Kidney (tissue), 14 donors: ENCODE results near the gene CDK2. TPM values are rescaled to one million over a fixed set of nuclear protein-coding genes. Genes with fewer than 3 reads are reported as not detected.

Source experiments
- DNase-seq, 5 donors: peaks; one replicate each; pipeline ENCODE4 v3.0.0-alpha.2; 2013 to 2020
- FAIRE-seq: peaks from 2 replicates; lab custom pipeline; 2012; peaks lifted over from hg19 to GRCh38; lab: Jason Lieb, UNC
- H3K27ac ChIP-seq, 2 donors: one replicate each; pipeline ENCODE4 v1.7.0; 2013; ENCODE audit warnings: low read depth in 2 of 2, low read length in 2 of 2, inconsistent platforms in 1 of 2
- H3K27me3 ChIP-seq: one replicate; pipeline ENCODE4 v1.7.1; 2013; ENCODE audit warnings: low read length, inconsistent platforms; ENCODE audit not compliant: control insufficient read depth, insufficient read depth
- H3K36me3 ChIP-seq, 3 donors: one replicate each; pipeline versions ENCODE4 v1.7.0 to v1.7.1; 2013; ENCODE audit warnings: low read length in 3 of 3, control low read depth in 1 of 3, inconsistent platforms in 1 of 3; ENCODE audit not compliant: insufficient read depth in 3 of 3, control insufficient read depth in 2 of 3
- H3K4me1 ChIP-seq, 3 donors: one replicate each; pipeline versions ENCODE4 v1.7.0 to v1.7.1; 2013; ENCODE audit warnings: low read length in 3 of 3, inconsistent platforms in 1 of 3, low read depth in 1 of 3; ENCODE audit not compliant: control insufficient read depth in 2 of 3, insufficient read depth in 2 of 3
- H3K4me3 ChIP-seq, 3 donors: one replicate each; pipeline versions ENCODE4 v1.7.0 to v1.8.1; 2013; ENCODE audit warnings: low read length in 3 of 3, control low read depth in 1 of 3, inconsistent platforms in 1 of 3
- H3K9ac ChIP-seq, 3 donors: one replicate each; pipeline versions ENCODE4 v1.7.0 to v1.7.1; 2013; ENCODE audit warnings: low read length in 3 of 3, control low read depth in 1 of 3, inconsistent platforms in 1 of 3
- H3K9me3 ChIP-seq, 3 donors: one replicate each; pipeline versions ENCODE4 v1.7.0 to v1.7.1; 2013; ENCODE audit warnings: low read length in 3 of 3, control low read depth in 1 of 3, inconsistent platforms in 1 of 3; ENCODE audit not compliant: control insufficient read depth in 2 of 3, insufficient read depth in 1 of 3
- intact Hi-C: fragments of 100-400 bp; cut with DNase I; formaldehyde crosslinking; loops from one replicate; pipeline ENCODE4 v1.11.1; 2022
- polyA plus RNA-seq: library from polyadenylated mRNA; stranded (reverse); fragments of 350-450 nt; fragmentation: Illumina TruSeq; extraction: RNeasy Lipid Tissue Mini Kit (QIAGEN cat#74804); gene quantifications from one replicate; pipeline ENCODE4 v1.2.3, GENCODE V29; 2014; ENCODE audit warnings: low read depth, low replicate concordance; ENCODE audit not compliant: insufficient read depth
- total RNA-seq: library from RNA; stranded (reverse); fragmentation: NEBNext Ultra II Directional; extraction: Animal tissue kit (Norgen Biotek cat#: 25700); gene quantifications from one replicate; pipeline ENCODE4 v1.2.1, GENCODE V29; 2021
- TF ChIP-seq, protein P1 (sequence below): IDR thresholded peaks from 3 replicates; pipeline ENCODE4 v1.5.1; 2012; ENCODE audit warnings: mild to moderate bottlenecking, moderate library complexity, borderline replicate concordance; ENCODE audit not compliant: insufficient read depth; ENCODE audit errors: extremely low read depth
- donor health status: control.
- donor health status: control.
- donor health status: control.
- donor health status: control.
- donor health status: control.
- donor health status: DM: yes; HTN: yes; CAD: no.
- donor health status: Normal renal cell carcinoma (clear cell type).

CDK2 gene
- total and polyA plus RNA-seq, 2 donors from 2014 or later, result 7.6 to 23.2 TPM

DNA sequence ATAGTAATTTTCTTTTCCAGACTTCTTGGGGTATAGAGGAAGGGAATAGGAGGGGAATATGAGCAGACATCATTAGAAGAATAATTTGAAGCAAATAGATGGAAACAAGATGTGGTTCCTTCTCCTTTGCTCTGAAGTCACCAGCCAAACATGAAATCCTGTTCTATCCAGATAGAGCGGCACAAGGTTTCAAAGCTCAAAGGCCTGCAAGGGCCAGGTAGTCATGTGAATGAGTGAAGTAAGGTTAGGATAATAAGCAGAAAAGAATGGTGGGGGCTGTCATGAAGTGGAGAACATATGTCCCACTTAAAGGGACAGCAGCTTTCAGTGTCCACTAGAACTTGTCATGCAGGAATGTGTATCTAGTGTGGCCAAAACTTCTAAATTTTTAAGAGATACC is 51.7 kb downstream of the CDK2 start:
- FAIRE-seq (no peak), DNase-seq (no peak)
- Histone ChIP-seq H3K36me3 (no peaks in the 10 kb centered on the region), H3K27ac (peak overlapping the region; percentile 9 to 61), H3K9ac (no peak overlapping the region), H3K4me3 (no peak overlapping the region), H3K4me1 (peaks cover 0 to 14% (median 6%) of the 10 kb centered on the region in 3 donors), H3K9me3 (no peaks in the 10 kb centered on the region), H3K27me3 (no peaks in the 10 kb centered on the region)
- intact Hi-C loops, result no loop called here
- TF ChIP-seq, protein P1, sequence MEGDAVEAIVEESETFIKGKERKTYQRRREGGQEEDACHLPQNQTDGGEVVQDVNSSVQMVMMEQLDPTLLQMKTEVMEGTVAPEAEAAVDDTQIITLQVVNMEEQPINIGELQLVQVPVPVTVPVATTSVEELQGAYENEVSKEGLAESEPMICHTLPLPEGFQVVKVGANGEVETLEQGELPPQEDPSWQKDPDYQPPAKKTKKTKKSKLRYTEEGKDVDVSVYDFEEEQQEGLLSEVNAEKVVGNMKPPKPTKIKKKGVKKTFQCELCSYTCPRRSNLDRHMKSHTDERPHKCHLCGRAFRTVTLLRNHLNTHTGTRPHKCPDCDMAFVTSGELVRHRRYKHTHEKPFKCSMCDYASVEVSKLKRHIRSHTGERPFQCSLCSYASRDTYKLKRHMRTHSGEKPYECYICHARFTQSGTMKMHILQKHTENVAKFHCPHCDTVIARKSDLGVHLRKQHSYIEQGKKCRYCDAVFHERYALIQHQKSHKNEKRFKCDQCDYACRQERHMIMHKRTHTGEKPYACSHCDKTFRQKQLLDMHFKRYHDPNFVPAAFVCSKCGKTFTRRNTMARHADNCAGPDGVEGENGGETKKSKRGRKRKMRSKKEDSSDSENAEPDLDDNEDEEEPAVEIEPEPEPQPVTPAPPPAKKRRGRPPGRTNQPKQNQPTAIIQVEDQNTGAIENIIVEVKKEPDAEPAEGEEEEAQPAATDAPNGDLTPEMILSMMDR, result no peak

DNA sequence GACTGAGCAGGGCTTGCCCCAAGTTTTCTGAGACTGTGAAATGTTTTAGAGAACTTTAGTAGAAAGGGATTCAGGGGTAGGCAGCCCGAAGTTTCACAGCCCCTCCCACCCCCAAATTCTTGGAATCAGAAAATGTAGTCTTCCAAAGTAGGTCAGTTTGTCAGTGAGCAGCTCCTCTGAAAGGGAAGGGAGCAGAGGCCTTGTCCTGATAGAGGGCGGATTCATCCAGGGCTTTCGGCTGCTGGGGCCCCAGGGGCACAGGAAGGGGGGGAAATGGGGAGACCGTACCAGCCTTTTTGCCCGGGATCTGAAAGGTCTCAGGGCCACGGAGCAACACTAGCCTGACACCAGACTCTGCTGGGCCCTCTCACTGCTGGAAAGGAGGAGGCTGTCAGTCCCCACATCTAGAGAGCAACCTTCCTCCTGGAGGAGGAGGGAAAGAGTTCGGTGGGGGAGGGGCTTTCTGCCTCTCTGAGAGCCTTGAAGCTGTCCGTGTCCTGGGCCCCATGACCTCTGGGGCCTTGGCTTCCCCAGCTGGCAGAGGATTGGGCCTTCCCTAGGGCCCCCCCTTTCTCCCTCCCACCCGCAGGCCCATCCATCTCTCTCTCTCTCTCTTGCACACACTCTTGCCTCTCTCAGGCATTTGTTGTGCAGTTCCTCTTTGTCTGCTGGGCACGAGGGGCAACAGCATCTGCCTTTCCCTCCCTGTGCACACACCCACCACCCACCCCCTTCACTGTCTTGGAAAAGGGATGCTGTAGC is 54.0 kb downstream of the CDK2 start, which contains the start of gene IKZF4:
IKZF4 (plus strand) TSS at position 621 of the 762 bp plus-strand sequence. CDS start 451 bp downstream, outside the sequence.
- peaks cover 0 to 5% (median 0%) of the 10 kb centered on the region in 3 donors for H3K4me1 ChIP-seq
- no peaks in the 10 kb centered on the region for H3K27me3 ChIP-seq
- peak within 1 kb of the TSS; percentile 38 to 60 for H3K27ac ChIP-seq
- DNase-seq, result peak; percentile 89 to 97 (median 93)
- intact Hi-C loops, result no loop called here
- TF ChIP-seq, protein P1, result no peak
- peaks cover 0 to 8% (median 0%) of the 10 kb centered on the region in 3 donors for H3K36me3 ChIP-seq
- FAIRE-seq, result no peak
- H3K9me3 ChIP-seq, result no peaks in the 10 kb centered on the region
- H3K4me3 ChIP-seq, result peak within 1 kb of the TSS; percentile 9 to 67 (median 42)
- peak within 1 kb of the TSS in 2 of 3 donors; percentile 40 to 56 for H3K9ac ChIP-seq

DNA sequence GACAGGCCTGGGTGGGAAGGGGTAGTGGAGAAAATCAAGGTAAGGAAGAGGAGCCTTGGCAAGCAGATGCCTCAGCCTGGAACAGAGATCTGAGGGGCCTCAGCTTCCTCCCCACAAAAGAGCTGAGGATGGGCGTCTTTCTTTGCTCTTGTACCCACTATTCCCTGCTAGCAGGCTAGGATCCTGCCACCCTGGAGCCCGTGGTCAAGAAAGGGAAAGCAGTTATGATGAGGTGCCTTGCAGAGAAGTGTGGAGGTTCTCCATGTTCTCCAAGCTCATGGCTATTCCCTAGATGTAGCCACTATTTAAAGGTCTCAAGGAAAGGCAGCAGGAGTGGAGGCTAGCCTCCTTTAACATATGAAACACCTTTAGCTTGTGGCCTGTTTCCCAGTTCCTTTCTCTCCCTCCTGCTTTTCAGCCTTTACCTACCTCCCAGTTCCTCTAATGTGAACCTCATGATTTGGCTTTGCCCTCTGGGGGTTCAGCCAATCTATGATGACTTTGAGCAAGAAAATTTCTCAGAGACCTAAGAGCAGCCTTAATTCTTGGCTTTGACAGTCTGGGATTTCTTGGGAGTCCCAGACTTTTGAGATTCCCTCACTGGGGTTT is 55.4 kb downstream of the CDK2 start:
- FAIRE-seq (no peak), DNase-seq (peak in 2 of 5 donors; percentile 32 to 41)
- H3K36me3 ChIP-seq, result peaks cover 0 to 8% (median 0%) of the 10 kb centered on the region in 3 donors
- no peaks in the 10 kb centered on the region for H3K9me3 ChIP-seq
- peak overlapping the region in 2 of 3 donors; percentile 17 to 40 for H3K9ac ChIP-seq
- H3K4me1 ChIP-seq, result peaks cover 0 to 5% (median 0%) of the 10 kb centered on the region in 3 donors
- H3K4me3 ChIP-seq, result peak overlapping the region in 2 of 3 donors; percentile 9 to 67
- intact Hi-C loops, result no loop called here
- TF ChIP-seq, protein P1, result no peak
- H3K27ac ChIP-seq, result no peak overlapping the region
- H3K27me3 ChIP-seq, result no peaks in the 10 kb centered on the region

Other genes starting within 250 kb of the CDK2 start
- 11.1 TPM for gene RDH5, start 246.4 kb upstream of the CDK2 start, total RNA-seq
- 30.2 TPM for gene RDH5, start 246.4 kb upstream of the CDK2 start, polyA plus RNA-seq
- 1,130 TPM for gene CD63, start 237.8 kb upstream of the CDK2 start, total RNA-seq
- gene CD63, start 237.8 kb upstream of the CDK2 start, polyA plus RNA-seq, result 1,381 TPM
- 6.2 TPM for gene GDF11, start 223.7 kb upstream of the CDK2 start, total RNA-seq
- 3.4 TPM for gene GDF11, start 223.7 kb upstream of the CDK2 start, polyA plus RNA-seq
- 51.1 TPM for gene SARNP, start 149.1 kb upstream of the CDK2 start, total RNA-seq
- 109 TPM for gene SARNP, start 149.1 kb upstream of the CDK2 start, polyA plus RNA-seq
- 51.2 TPM for gene ORMDL2, start 148.8 kb upstream of the CDK2 start, total RNA-seq
- 75.9 TPM for gene ORMDL2, start 148.8 kb upstream of the CDK2 start, polyA plus RNA-seq
- 37.9 TPM for gene DNAJC14, start 137.2 kb upstream of the CDK2 start, total RNA-seq
- 18.9 TPM for gene DNAJC14, start 137.2 kb upstream of the CDK2 start, polyA plus RNA-seq
- gene MMP19, start 123.9 kb upstream of the CDK2 start, total RNA-seq, result 8.8 TPM
- gene MMP19, start 123.9 kb upstream of the CDK2 start, polyA plus RNA-seq, result 2.0 TPM
- gene PYM1, start 38.9 kb upstream of the CDK2 start, total RNA-seq, result 29.0 TPM
- gene PYM1, start 38.9 kb upstream of the CDK2 start, polyA plus RNA-seq, result 39.7 TPM
- gene DGKA, start 35.7 kb upstream of the CDK2 start, total RNA-seq, result 68.2 TPM
- 13.2 TPM for gene DGKA, start 35.7 kb upstream of the CDK2 start, polyA plus RNA-seq
- gene PMEL, start 788 bp upstream of the CDK2 start, total RNA-seq, result 1.7 TPM
- 3.5 TPM for gene PMEL, start 788 bp upstream of the CDK2 start, polyA plus RNA-seq
- gene RAB5B, start 7.2 kb downstream of the CDK2 start, total RNA-seq, result 112 TPM
- 72.5 TPM for gene RAB5B, start 7.2 kb downstream of the CDK2 start, polyA plus RNA-seq
- 33.1 TPM for gene SUOX, start 30.4 kb downstream of the CDK2 start, total RNA-seq
- 61.1 TPM for gene SUOX, start 30.4 kb downstream of the CDK2 start, polyA plus RNA-seq
- 9.4 TPM for gene IKZF4, start 54.2 kb downstream of the CDK2 start, total RNA-seq
- 2.7 TPM for gene IKZF4, start 54.2 kb downstream of the CDK2 start, polyA plus RNA-seq
- gene RPS26, start 75.1 kb downstream of the CDK2 start, total RNA-seq, result 46.7 TPM
- 637 TPM for gene RPS26, start 75.1 kb downstream of the CDK2 start, polyA plus RNA-seq
- gene ERBB3, start 113.3 kb downstream of the CDK2 start, total RNA-seq, result 58.1 TPM
- gene ERBB3, start 113.3 kb downstream of the CDK2 start, polyA plus RNA-seq, result 31.5 TPM
- 76.8 TPM for gene PA2G4, start 137.7 kb downstream of the CDK2 start, total RNA-seq
- gene PA2G4, start 137.7 kb downstream of the CDK2 start, polyA plus RNA-seq, result 72.4 TPM
- gene RPL41, start 149.8 kb downstream of the CDK2 start, total RNA-seq, result 2,987 TPM
- 5,602 TPM for gene RPL41, start 149.8 kb downstream of the CDK2 start, polyA plus RNA-seq
- 8.6 TPM for gene ZC3H10, start 151.4 kb downstream of the CDK2 start, total RNA-seq
- 2.4 TPM for gene ZC3H10, start 151.4 kb downstream of the CDK2 start, polyA plus RNA-seq
- 104 TPM for gene ESYT1, start 161.4 kb downstream of the CDK2 start, total RNA-seq
- gene ESYT1, start 161.4 kb downstream of the CDK2 start, polyA plus RNA-seq, result 40.4 TPM
- gene MYL6B, start 185.8 kb downstream of the CDK2 start, total RNA-seq, result 48.2 TPM
- 142 TPM for gene MYL6B, start 185.8 kb downstream of the CDK2 start, polyA plus RNA-seq
- gene MYL6, start 191.5 kb downstream of the CDK2 start, total RNA-seq, result 1,630 TPM
- gene MYL6, start 191.5 kb downstream of the CDK2 start, polyA plus RNA-seq, result 4,190 TPM
- 112 TPM for gene SMARCC2, start 222.7 kb downstream of the CDK2 start, total RNA-seq
- 18.8 TPM for gene SMARCC2, start 222.7 kb downstream of the CDK2 start, polyA plus RNA-seq